Large intestine (tissue), 3 donors: ENCODE data around the gene WWOX. TPM values are rescaled to one million over a fixed set of nuclear protein-coding genes. Genes with fewer than 3 reads are reported as not detected.
A peak's percentile ranks its signal among the peaks of the same experiment; 100 is the strongest.

Experiments
- DNase-seq, 2 donors: peaks; one replicate each; pipeline versions ENCODE4 v3.0.0 to v3.0.0-alpha.2; 2013
- H3K27ac ChIP-seq: one replicate; pipeline ENCODE4 v1.5.1; 2013; ENCODE audit warnings: low read length
- H3K27me3 ChIP-seq: 2 replicates; pipeline ENCODE4 v1.6.1; 2013; ENCODE audit warnings: low read length; ENCODE audit not compliant: control insufficient read depth, insufficient read depth
- H3K36me3 ChIP-seq: 2 replicates; pipeline ENCODE4 v1.6.1; 2013; ENCODE audit warnings: low read length; ENCODE audit not compliant: control insufficient read depth, insufficient read depth
- H3K4me1 ChIP-seq: one replicate; pipeline ENCODE4 v1.6.1; 2013; ENCODE audit warnings: low read length; ENCODE audit not compliant: control insufficient read depth, insufficient read depth
- H3K4me3 ChIP-seq: one replicate; pipeline ENCODE4 v1.5.1; 2013; ENCODE audit warnings: low read length
- H3K9me3 ChIP-seq: one replicate; pipeline ENCODE4 v1.6.1; 2013; ENCODE audit warnings: mild to moderate bottlenecking, low read depth, low read length, moderate library complexity; ENCODE audit not compliant: control insufficient read depth
- WGBS: methylation state at CpG from one replicate; pipeline ENCODE4 v1.1.5; 2013; ENCODE audit warnings: low lambda C conversion rate; ENCODE audit not compliant: insufficient coverage; 5-methylcytosine and 5-hydroxymethylcytosine counted together
- polyA plus RNA-seq: library from polyadenylated mRNA; unstranded; fragments of 120-200 nt; gene quantifications from one replicate; pipeline ENCODE4 v1.2.1, GENCODE V29; 2013

Gene WWOX
- polyA plus RNA-seq, 1 donor, result 16.2 TPM

DNA sequence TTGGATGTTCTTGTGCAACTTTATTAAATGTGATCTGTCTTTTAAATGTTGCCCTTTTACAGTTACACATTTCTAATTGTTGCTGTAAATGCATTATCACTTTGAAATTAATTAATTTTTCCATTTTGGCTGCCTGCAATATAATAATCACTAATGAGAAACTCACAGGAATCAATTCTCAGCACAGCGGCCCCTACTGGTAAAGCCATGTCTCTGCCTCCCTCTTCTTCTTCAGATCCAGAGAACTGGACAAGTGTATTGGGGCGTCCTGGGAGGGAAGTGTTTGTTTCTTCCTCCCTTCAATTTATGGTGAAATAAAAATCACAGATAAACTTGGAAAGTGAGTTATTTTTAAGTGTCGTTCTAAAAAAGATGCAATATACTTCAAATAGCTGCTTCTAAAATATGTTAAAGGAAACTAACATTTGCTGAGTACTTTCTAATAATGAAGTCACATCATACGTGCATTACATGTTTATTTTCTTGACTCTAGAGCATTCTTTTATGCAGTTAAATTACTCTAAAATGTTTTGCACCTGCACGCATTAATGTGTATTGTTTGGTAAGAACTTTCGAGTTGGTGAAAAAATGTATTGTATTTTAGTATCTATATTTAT, 338.0 kb downstream of the WWOX start:
- H3K4me3 ChIP-seq, result no peak overlapping the region
- no peaks in the 10 kb centered on the region for H3K4me1 ChIP-seq
- WGBS, result 17% methylated on average over 1 of the region's 6 CpGs
- no peak overlapping the region for H3K27ac ChIP-seq
- peaks cover 2% of the 10 kb centered on the region for H3K36me3 ChIP-seq
- peak in 1 of 2 donors; percentile 18 for DNase-seq
- H3K27me3 ChIP-seq, result no peaks in the 10 kb centered on the region
- H3K9me3 ChIP-seq, result no peaks in the 10 kb centered on the region

DNA sequence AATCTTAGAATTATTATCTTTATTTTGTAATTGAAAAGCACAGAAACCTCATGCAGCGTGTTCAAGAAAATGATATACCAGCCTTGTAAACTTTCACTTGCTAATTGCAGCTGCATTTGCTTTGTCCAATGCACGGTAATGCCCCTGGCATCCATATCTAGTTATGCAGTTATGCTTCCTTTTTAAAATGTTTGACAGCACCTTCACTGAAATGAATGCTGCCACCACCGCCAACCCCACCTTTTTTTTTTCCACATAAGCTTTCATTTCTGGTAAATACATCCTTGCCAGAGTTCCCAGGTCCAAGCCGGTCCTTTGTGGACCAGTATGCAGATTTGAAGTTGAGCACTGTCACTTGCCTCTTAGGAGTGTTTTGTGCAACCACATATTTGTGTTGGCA, 338.8 kb downstream of the WWOX start:
- no peaks in the 10 kb centered on the region for H3K9me3 ChIP-seq
- no peaks in the 10 kb centered on the region for H3K4me1 ChIP-seq
- no peak for DNase-seq
- no peaks in the 10 kb centered on the region for H3K36me3 ChIP-seq
- no peaks in the 10 kb centered on the region for H3K27me3 ChIP-seq
- no peak overlapping the region for H3K4me3 ChIP-seq
- no peak overlapping the region for H3K27ac ChIP-seq
- WGBS, result 95% methylated on average over 3 of the region's 4 CpGs

DNA sequence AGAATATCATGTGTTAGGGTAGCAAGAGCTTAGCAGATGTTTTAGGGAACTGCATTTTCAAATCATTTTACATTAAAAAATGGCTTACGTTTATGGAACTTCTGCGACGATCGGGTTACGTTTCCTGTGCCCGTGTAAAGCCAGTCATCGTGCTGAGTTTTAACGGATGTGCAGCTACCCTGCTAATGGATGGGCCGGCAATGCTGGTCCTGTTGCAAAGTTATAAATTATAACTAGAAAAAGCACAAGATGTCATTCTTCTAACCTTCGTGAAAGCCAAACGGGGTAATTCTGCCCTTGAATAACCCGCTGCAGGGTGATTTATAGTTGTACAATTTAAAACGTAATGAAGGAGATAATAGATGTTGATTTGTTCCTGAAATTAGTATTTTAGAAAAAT, 339.2 kb downstream of the WWOX start:
- Histone ChIP-seq H3K4me3 (no peak overlapping the region), H3K36me3 (no peaks in the 10 kb centered on the region), H3K9me3 (no peaks in the 10 kb centered on the region), H3K27ac (no peak overlapping the region), H3K4me1 (no peaks in the 10 kb centered on the region), H3K27me3 (no peaks in the 10 kb centered on the region)
- DNase-seq, result no peak
- 100% methylated on average over 11 of the region's 13 CpGs for WGBS

DNA sequence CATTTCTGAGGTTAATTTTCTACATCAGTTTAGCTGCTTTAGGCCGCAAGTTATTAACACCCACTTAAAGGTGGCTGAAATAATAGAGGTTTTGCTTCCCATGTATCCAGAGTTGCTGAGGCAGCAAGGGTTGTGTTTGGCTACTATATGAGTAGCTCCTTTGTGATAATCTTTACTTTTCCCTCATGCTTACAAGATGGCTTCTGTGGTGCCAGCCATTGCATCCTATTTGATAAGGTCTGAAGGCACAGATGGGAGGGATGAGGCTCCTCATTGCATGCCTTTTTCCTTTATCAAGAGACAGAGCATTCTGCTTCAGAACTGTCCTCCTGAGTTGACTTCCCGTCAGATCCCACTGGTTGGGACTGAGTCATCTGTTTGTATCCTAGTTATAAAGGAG, 340.2 kb downstream of the WWOX start:
- Histone ChIP-seq H3K9me3 (no peaks in the 10 kb centered on the region), H3K4me1 (no peaks in the 10 kb centered on the region), H3K27ac (no peak overlapping the region), H3K27me3 (no peaks in the 10 kb centered on the region), H3K36me3 (no peaks in the 10 kb centered on the region), H3K4me3 (no peak overlapping the region)
- no CpG with 5 or more reads among the region's 2 CpGs for WGBS
- DNase-seq, result no peak

DNA sequence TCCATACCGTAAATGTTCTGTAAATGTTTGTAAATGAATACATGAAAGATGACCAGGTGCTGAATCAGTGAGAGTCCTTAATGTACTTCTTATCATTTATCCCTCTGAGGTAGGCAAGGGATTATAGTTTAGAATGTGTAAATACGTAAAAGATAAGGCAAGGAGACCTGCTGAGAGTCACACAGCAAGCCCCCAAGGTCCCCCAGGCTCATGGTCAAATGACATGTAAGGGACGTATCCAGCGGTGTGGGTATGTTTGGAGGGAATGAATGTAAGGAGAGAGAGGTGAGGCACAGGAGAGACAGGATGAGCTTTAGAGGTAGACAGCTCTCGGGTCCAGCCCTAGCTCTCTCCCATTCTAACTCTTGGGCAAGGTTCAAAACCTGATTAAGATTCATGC, 341.8 kb downstream of the WWOX start:
- Histone ChIP-seq H3K27me3 (no peaks in the 10 kb centered on the region), H3K27ac (no peak overlapping the region), H3K4me3 (no peak overlapping the region), H3K4me1 (no peaks in the 10 kb centered on the region), H3K36me3 (no peaks in the 10 kb centered on the region), H3K9me3 (no peaks in the 10 kb centered on the region)
- no CpG with 5 or more reads among the region's 5 CpGs for WGBS
- no peak for DNase-seq

DNA sequence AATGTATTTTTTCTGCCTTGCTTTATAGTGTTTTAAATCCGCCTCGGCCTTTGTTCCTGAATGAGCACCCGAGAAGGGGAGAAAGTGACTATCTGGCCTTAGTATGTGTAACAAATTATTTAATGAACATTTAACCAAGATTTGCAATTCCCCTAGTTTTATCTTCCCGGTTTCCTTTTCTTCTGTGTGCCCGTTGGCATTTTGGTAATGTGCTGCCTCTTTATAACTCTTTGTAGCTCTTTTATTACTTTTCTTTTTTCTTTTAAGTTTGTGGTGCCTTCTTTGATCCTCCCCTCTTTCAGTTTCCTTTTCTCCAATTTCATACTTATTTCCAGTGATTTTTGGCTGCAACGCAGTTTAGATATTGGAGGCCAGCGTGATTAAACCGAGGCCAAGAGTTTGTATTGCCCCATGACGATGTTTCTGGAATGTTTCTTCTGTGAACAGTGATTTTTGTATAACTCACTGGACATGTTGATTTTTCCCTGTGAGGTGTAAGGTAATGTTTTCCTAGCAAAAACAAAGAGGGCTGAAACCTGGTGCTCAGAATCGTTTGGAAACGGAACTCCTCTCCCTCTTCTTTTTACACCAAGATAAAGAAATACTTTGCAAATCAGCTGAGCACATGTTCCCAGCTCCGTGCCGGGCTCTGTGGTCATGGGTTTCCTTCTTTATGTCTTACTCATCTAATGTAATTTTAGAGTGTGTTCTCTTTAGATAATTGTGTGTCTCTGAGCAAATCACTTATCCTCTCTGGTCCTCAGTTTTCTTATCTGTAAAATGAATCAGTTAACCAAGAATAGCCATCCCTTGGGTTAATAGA, 344.3 kb downstream of the WWOX start:
- 60% methylated on average over 5 of the region's 13 CpGs for WGBS
- no peaks in the 10 kb centered on the region for H3K27me3 ChIP-seq
- DNase-seq, result no peak
- no peaks in the 10 kb centered on the region for H3K4me1 ChIP-seq
- no peak overlapping the region for H3K4me3 ChIP-seq
- no peaks in the 10 kb centered on the region for H3K9me3 ChIP-seq
- H3K27ac ChIP-seq, result no peak overlapping the region
- H3K36me3 ChIP-seq, result no peaks in the 10 kb centered on the region

DNA sequence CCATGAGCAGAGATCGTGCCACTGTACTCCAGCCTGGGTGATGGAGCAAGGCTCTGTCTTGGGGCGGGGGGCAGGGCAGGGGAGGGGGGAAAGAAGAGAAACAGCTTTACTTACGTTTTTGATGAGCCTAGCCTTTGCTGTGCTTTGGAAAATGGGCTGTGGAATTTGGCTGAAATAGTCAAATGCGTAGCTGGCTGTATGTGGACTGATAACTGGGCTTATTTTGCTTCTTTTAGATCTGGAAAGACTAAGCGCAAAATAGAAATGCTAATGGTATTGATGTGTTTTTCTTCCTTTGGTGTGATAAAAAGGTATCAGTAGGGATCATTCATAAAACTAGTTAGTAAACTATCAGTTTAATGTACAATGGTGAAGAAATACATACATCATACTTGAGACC, 346.4 kb downstream of the WWOX start:
- no peaks in the 10 kb centered on the region for H3K27me3 ChIP-seq
- no peak overlapping the region for H3K27ac ChIP-seq
- H3K36me3 ChIP-seq, result no peaks in the 10 kb centered on the region
- no peak overlapping the region for H3K4me3 ChIP-seq
- H3K4me1 ChIP-seq, result no peaks in the 10 kb centered on the region
- no peak for DNase-seq
- WGBS, result 86% methylated on average over 1 of the region's 5 CpGs
- H3K9me3 ChIP-seq, result no peaks in the 10 kb centered on the region

DNA sequence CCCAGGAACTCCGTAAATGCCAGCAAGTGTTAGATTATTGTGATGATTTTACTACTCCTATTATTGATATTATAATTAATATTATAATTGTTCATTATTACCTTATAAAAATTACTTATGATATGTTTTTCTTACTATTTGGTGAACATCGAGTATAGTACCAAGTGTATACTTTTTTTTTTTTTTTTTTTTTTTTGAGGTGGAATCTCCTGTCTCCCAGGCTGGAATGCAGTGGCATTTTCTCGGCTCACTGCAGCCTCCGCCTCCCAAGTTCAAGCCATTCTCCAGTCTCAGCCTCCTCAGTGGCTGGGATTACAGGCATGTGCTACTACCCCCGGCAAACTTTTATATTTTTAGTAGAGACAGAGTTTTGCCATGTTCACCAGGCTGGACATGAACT, 347.0 kb downstream of the WWOX start:
- Histone ChIP-seq H3K27me3 (no peaks in the 10 kb centered on the region), H3K27ac (no peak overlapping the region), H3K36me3 (no peaks in the 10 kb centered on the region), H3K4me1 (no peaks in the 10 kb centered on the region), H3K4me3 (no peak overlapping the region), H3K9me3 (no peaks in the 10 kb centered on the region)
- WGBS, result 100% methylated on average over 1 of the region's 5 CpGs
- no peak for DNase-seq

DNA sequence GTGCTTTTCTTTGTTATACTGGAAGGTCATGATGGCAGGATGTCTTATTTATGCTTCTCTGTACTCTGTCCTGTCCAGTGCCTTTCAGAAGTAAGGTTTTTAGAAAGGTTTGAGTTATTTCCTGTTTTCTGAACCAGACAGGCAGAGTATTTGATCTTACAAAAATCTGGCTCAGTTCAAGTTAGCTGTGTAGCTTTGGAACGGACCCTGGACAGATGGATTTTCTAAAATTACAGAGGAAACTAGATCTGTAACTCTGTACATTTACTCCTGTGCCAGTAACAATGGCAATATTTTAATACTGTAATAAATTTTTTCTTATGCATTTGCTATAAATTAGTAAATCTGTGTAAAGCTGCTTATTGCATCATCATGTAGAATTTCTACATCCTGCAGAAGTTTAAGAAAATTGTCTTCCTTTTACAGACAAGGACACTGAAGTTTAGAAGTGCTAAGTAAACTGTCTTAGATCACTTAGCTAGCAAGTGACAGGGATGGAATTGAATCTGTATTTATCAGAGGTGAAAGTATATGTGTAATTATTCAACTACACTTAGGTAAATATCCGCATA, 347.6 kb downstream of the WWOX start:
- Histone ChIP-seq H3K4me1 (no peaks in the 10 kb centered on the region), H3K27me3 (no peaks in the 10 kb centered on the region), H3K4me3 (no peak overlapping the region), H3K27ac (no peak overlapping the region), H3K9me3 (no peaks in the 10 kb centered on the region), H3K36me3 (no peaks in the 10 kb centered on the region)
- WGBS, result 100% methylated on average over 1 of the region's 2 CpGs
- no peak for DNase-seq

DNA sequence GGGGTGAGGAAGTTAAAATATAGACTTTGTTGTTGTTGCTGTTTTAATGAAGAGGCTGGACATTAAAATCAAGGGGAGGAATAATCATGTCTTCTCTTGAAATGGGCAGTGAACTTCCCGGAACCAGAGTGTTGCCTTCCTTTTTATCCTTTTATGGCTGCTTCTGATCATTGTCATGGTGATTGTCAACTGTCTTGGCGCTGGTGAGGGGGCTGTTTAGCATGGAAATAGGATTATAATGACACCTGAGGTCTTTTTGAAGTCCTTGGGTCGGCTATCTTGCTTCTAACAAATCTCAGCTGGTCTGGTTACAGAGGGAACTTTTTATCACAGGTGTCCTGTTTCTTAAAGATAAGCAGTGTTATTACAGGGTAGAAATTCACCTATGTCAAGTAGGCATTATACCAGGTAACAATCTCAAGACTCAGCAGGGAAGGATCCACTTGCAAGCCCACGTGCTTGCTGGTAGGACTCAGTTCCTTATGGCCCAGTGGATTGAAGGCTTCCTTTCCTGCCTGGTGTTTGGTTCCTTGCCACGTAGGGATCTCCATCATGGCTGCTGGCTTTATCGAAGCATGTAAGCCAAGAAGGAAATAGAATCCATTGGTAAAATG, 349.3 kb downstream of the WWOX start:
- peak; percentile 16 to 63 for DNase-seq
- no CpG with 5 or more reads among the region's 6 CpGs for WGBS
- no peak overlapping the region for H3K27ac ChIP-seq

More for the DNA sequence above, 349.3 kb downstream of the WWOX start:
- Histone ChIP-seq H3K36me3 (no peaks in the 10 kb centered on the region), H3K4me1 (no peaks in the 10 kb centered on the region), H3K4me3 (no peak overlapping the region), H3K9me3 (no peaks in the 10 kb centered on the region), H3K27me3 (no peaks in the 10 kb centered on the region)
